NCI-H526 treated with DMSO at 0.1 percent for 48 hours (cell line): ENCODE measurements around the gene KIAA1549.
"Not testable (repeated sequence)": the region's sequence is repeated elsewhere in the genome, so short reads cannot be mapped to it uniquely, and the experiment has no call there.

Experiments used
- DNase-seq: peaks from one replicate; lab custom pipeline; 2025; lab: John Stamatoyannopoulos, UW

Gene KIAA1549

DNA sequence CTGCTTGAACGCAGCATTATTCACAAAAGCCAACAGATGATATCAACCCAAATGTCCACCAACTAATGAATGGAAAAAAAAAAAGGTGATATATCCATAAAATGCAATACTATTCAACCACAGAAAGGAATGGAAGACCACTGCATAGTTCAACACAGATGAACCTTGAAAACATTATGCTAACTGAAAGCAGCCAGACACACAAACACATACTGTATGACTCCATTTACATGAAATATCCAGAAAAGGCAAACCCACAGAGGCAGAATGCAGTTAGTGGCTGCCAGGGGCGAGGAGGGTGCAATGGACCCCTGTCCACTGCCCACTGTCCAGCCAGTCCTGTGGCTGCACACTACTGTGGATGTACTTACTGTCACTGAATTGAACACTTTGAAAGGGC is 36.6 kb downstream of the KIAA1549 start:
- DNase-seq: no peak

DNA sequence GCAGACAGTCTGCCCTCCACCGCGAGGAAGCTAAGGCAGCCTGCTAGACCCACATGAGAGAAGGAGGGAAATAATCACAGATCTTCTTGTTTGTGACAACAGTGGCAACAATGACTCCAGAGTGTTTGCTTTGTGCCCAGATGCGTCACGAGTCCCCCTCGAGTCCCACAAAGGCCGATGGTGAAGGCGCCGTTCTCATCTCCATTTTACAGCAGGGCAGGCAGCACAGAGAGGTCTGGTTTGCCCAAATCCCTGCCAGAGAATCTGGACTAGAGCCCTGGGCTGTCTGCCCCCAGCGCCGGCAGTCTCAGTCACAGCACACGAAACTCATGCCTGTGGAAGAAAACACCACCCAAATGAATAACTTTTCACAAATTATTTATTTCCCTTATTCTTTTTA is 38.1 kb downstream of the KIAA1549 start:
- no peak for DNase-seq

DNA sequence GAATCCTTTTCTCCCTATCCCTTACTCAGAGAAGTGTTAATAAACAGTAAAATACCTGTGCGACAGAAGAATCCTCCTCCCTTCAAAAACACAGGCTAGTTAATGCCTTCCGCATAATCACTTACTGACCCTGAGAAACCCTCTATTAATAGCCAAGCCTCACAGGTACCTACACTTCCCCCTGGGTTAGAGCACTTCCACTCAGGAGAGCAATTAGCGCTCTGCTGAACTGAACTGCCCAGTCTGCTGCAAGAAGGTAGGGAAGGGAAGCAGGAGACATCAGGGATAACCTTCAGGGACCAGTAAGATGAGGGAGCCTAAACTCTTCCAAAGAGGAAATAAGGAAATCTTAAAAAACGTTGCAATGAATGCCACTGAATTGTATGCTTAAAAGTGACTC is 39.6 kb downstream of the KIAA1549 start:
- DNase-seq: no peak

DNA sequence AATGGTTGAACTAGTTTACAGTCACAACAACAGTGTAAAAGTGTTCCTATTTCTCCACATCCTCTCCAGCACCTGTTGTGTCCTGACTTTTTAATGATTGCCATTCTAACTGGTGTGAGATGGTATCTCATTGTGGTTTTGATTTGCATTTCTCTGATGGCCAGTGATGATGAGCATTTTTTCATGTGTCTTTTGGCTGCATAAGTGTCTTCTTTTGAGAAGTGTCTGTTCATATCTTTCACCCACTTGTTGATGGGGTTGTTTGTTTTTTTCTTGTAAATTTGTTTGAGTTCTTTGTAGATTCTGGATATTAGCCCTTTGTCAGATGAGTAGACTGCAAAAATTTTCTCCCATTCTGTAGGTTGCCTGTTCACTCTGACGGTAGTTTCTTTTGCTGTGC is 40.6 kb downstream of the KIAA1549 start:
- not testable (repeated sequence) for DNase-seq

DNA sequence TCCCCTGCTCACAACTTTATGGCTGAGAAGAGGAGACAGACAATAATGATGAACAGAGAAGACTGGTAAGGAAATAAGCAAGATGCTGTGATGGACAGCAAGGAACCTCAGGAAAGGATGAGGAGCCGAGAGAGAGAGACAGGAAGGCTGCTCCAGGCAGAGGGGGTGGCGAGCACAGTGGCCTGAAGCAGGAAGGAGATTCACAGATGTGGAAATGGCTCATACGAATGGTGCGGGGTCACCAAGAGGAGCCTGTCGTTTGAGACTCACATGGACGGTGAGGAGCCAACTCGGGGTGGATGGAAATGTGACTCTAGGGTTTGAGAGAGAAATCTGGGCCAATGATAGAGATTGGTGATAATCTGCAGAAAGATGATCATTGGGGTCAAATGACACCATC is 43.7 kb downstream of the KIAA1549 start:
- DNase-seq: no peak

DNA sequence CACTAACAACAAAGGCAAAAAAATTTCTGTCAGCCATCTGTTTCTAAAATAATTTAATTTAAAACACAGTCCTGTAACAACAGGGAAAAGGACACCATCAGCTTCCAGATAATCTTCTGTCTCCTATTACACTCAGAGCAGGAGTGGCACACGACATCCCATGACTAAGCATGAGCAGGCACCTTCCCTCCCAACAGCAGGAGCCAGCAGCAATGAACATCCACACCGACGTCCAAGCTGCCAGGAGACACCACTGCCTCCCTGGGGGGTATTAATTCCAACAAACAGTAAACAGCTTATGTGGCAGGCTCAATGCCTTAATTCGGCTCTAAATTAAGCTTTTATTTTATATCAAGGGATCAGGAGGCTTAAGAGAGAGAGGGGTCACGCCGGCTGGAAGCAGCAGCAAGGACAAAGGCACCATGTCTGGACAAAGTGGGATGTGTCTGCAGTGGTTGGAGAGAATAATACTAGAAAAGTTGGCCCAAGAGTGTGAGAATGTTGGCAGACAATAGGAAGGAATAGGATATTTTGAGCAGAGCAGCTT is 45.7 kb downstream of the KIAA1549 start:
- peak; percentile 22 for DNase-seq

DNA sequence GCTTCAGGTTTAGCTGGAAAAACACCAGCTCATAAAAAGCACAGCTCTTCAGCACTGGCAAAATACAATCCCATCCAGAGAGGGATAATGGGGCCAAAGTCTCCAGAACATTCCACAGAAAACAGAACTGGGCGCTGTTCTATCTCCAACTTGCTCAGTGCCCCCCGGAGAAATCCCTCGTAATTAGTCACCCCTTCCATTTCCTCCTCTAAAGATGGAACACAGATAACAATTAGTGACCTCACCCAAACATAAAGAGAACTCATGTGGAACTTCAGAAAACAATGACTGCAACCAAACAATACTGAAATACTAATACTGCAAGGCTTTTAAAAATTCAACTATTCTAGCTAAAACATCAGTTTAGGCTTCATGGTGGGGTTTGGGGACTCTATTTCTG is 46.3 kb downstream of the KIAA1549 start:
- no peak for DNase-seq

DNA sequence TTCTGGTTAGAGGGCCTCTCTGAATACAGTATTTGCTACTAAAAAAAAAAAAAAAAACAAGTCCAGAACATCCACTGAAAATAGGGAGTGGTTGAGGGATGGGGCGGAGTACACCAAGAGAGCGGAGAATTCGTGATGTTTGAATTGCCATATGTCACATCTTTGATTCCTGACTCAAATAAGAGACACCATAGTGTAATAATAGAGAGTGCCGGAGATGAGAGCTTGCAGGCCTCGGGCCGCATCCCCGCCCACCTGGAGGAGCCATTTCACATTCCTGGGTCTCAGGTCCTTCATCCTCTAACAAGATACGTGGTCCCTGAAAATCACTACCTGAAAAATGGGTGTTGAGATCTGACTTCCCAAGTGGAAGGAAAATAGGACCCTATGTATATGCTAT is 46.8 kb downstream of the KIAA1549 start:
- no peak for DNase-seq

DNA sequence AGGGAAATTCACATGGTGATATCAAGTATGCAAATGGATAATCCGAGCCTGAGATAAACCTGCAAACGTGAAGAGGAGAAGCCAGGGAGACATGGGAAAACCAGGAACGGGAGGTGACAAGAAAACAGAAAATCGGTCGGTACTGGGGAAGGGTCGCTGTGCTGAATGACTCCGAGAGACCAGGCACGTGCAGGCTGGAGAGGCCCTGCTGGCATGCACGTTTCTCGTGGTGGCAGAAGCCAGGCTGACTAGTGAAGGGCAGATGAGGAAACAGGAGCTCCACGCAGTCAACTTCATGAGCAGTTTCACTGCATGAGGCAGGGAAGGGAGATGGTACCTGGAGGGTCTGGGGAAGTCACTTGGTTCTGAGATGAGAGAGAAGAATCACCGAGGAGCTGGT is 48.3 kb downstream of the KIAA1549 start:
- peak; percentile 9 for DNase-seq

DNA sequence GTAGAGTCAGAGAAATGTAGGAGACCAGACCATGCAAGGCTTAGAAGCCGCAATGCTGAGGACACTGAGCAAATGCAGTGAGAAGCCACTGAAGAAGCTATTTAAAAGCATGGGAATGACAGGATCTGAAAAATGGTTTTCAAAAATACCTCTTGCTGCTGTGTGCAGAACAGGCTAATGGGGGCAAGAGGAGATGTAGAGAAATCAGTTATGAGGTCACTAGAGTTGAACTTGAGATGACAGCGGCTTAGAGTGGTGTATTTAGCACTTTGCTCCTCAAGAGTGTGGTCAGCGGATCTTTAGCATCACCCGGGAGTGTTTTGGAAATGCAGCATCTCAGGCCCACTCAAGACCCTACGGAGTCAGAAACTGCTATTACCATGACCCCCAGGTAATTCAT is 48.8 kb downstream of the KIAA1549 start:
- DNase-seq: no peak

DNA sequence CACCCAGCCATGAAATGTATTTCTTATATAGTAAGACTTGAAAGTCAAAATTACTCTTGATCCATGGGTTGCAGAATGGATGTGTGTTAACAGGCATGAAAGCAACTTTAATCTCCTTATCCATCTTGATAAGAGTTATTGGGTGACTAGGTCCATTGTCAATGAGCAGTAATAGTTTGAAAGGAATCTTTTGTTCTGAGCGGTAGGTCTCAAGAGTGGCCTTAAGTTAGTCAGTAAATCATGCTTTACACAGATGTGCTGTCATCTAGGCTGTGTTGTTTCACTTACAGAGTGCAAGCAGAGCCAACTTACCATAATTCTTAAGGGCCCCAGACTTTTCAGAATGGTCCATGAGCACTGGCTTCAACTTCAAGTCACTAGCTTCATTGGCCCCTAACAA is 51.2 kb downstream of the KIAA1549 start:
- DNase-seq: no peak

DNA sequence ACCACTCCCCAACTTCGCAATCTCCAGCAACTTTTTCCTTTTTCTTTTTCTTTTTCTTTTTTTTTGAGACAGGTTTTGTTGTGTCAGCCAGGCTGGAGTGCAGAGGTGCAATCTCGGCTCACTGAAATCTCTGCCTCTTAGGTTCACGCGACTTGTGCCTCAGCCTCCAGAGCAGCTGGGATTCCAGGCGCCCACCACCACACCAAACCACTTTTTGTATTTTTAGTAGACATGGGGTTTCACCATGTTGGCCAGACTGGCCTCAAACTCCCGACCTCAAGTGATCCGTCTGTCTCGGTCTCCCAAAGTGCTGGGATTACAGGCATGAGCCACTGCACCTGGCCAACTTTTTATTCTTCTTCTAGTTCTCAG is 55.0 kb downstream of the KIAA1549 start:
- no peak for DNase-seq

DNA sequence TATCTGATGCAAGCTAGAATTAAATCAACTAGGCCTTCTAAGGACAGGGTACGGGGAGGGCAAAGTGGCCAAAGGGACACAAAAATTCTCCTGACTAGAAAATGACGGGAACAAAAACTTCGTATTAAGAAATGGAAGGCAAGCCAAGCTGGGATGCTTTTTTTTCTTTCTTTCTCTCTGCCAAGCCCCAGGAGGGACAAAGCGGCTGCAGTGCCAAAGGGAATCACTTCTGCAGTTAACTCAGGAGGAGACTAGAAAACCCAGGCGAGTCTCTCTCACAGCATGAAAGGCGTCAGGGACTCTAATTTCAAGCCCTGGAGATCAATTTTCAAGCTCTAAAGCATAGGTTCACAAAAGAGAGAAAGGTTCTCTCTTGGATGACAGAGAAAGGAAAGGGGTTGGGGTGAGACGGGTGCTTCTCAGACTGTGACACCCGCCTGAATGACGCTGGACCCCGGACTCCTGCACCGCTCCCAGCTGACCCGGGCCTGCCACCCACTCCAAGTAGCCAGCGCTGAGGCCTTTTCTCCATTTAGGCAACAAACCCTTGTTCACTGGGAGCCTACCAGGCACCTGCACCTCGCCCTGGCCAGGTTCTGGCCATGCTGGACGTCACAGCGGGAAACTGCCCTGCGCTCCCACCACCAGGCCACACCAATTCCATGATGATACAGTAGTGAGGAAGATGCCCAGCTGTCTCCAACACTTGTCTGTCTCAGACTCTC is 56.5 kb downstream of the KIAA1549 start:
- no peak for DNase-seq

DNA sequence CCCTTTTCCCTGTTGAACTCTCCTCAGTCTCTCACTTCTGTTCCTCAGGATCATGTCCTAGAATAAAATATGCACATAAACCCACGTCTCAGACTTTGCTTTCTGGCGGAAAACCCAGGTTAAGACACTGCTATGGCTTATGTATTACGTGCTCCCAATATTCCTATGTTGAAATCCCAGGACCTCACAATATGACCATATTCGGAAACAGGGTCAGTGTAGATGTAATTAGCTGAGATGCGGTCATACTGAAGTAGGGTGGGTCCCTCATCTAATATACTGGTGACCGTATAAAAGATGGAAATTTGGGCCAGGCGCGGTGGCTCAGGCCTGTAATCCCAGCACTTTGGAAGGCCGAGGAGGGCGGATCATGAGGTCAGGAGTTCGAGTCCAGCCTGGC is 59.9 kb downstream of the KIAA1549 start:
- DNase-seq: no peak

DNA sequence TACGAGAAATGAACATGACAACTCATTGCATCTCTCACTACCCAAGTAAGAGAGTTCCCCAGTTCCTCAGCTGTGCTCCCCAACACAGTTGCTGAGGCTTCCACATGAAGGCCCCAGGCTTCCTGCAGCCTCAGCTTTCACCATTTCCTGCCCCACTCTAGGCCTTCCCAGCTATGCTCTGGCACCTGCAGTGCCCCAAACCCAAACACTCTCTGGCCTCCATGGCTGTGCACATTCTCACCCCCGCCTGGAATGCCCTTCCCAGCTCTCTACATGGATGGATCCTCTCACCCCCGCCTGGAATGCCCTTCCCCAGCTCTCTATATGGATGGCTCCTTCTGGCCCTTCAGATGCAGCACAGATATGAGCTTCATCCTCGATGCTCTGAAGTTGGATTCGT is 61.3 kb downstream of the KIAA1549 start:
- DNase-seq: no peak

DNA sequence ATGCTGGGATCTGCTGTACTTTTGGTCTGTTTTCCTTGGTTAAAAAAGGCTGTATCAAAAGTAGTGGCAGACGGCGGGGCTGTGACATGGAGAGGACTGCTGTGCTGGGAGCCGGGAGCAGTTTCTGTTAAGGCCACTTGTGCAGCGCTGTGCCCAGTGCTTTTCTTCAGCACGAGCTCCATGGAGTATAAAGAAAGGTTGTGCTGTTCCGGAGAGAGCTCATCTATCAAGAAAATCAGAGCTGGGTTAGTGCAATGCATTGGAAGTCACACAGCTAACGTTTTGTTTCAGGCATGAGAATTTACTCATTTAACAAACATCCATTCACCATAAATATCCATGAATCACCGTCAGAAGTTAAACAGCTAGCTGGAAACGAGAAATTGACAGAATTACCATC is 62.0 kb downstream of the KIAA1549 start:
- DNase-seq: no peak

DNA sequence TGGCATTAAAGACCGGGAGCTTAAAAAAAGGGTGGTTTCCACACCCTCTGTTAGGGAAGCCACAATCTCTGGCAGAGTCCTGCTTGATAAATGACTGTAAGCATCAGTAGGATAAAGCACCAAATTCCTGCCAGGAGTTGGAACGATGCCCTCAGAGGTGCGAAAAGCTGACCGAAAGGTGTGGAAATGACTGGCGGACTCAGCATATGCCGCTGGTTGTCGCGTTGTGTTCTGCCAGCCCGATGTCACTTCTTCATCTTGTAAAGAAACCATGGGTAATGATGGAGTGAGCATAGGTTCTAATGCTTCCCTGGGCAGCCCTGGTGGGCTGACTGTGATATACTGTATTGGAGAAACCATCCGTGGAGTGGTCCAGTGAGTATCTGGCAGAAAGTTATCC is 62.4 kb downstream of the KIAA1549 start:
- no peak for DNase-seq

DNA sequence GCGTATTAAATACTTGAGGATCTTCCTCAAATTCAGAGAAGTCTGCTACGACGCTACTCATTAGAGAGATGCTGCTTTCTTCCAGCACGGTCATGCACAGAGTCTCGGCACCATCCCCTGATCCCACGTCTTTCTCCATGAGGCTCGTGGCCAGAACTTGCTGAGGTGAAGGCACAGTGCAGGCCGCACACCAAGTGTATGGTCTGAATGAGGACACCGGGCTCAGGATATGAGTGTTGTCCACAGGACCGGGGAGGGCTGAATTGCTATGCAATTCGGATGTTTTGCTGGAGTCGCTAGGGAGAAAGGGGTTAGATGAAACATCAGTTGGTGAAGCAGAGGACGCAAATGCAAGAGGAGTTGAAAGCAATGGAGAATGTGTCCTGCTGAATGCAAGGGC is 63.0 kb downstream of the KIAA1549 start:
- no peak for DNase-seq

DNA sequence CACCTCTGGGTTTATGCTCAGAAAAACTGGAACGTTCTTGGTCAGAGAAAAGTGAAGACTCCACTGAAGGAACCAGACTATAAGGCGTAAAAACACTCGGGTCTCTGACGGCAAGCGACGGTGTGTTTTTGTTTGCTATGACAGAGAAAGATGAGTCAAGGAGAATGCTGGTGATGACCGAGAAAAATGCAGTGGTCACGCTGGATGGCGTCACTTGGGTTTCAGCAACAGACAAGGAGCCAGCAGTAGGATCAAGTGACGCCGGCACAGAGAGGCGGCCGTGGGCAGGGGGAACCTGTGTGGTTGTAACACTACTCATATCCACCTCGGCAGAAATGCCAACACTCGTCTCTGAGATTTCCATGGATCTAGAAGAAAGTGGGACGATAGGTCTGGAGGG is 63.4 kb downstream of the KIAA1549 start:
- no peak for DNase-seq

DNA sequence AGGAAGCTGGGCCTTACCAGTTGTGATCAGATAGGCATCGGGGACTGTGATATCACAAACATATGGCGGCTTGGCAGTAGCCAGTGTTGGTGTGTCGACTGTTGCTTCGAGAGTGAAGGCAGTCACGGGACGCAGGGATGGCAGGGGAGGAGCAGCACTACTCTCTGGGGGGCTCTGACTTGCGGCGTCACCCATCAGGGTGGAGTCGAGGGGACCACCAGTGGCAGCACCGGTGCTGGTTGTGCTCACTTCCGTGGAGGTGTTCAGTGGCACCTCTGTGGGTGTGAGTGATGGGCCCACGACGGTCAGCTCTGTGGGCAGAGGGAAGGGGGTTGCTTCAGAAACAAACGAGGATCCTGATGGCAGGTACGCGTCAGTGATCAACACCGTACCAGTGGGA is 64.5 kb downstream of the KIAA1549 start:
- no peak for DNase-seq

DNA sequence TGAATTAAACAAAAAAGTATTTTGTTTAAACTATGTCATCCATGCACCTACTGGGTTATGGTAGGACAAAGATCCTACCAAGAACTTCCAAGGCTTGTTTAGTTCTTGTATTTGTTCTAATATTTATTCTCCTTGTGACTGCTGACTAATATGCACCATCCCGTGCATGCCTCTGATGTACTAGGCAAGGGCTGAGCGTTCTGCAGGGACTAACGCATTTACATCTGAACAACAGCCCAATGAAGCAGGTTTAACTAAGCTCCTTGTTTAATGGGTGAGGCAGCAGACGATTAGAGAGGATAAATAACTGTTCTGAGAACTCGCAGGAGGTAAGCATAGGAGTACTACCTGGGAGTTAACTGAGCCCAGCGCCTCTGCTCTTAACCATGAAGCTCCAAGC is 64.9 kb downstream of the KIAA1549 start:
- DNase-seq: no peak

DNA sequence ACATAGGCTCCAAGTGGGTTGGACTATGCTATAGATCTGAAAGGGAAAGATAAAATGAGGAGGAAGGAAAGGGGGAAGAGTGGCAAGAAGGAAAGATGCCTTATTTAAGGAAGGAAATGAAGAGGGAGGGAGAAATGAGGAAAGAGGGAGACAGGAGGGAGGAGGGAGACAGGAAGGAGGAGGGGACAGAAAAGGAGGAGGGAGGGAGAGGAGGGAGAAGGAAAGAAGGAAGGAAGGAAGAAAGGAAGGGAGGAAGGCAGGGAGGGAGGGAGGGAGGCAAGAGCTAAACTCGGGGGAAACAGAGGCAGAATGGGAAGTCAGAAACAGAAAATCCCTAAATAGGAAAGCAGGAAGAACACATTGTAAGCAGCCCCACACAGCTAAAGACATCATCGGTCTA is 67.4 kb downstream of the KIAA1549 start:
- DNase-seq: no peak

DNA sequence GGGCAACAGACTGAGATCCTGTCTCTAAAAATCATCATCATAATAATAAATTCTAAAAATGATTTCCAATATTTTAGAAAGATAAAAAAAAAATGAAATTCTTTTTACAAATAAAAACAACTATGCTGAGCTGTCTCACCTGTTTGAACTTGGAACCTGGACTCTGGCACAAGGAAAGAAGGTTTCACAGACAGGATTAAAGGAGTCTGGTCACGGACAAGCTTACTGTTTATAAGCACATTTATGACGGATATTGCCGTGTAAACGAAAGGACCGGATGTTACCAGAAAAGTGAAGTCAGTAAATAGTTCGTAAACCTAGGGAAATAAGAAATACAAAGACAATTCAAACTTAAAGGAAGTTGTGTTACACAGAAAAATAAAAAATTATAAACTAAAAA is 70.2 kb downstream of the KIAA1549 start:
- no peak for DNase-seq

DNA sequence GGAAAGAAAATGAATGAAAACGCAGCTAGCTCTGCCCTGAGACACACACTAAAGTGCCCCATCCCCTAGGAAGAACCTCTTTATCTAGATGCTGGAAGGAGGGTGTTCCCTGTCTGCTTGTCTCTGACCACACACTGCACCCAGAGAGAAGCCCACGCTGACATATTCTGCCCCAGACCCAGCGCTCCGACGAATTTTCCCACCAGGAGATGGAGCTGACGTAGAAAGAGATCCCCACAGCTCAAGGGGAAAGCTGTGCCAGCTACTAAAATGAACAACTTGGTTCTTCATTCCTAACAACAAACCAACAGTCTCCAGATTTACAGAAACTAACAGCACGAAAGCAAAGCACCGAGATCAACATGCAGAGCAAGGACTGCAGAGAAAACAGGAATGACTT is 73.3 kb downstream of the KIAA1549 start:
- no peak for DNase-seq
